MM.1S (cell line): ENCODE data around the gene ZNF835.

ENCODE experiments used
- DNase-seq: peaks from one replicate; pipeline ENCODE4 v3.0.0-alpha.2; 2015
- H2AFZ ChIP-seq: fragments of 300-600 bp; sonication (generic); 2 replicates; pipeline ENCODE4 v1.6.0; 2016; ENCODE audit warnings: antibody characterized with exemption, low read length
- H3F3A ChIP-seq: fragments of 300-600 bp; sonication (generic); 2 replicates; pipeline ENCODE4 v1.6.1; 2016; ENCODE audit warnings: mild to moderate bottlenecking, antibody characterized with exemption, low read length, moderate library complexity, mixed read lengths; ENCODE audit not compliant: insufficient read depth
- H3K27ac ChIP-seq: fragments of 300-600 bp; sonication (generic); 2 replicates; pipeline ENCODE4 v1.5.1; 2016; ENCODE audit warnings: mild to moderate bottlenecking, low read length
- H3K27me3 ChIP-seq: fragments of 300-600 bp; sonication (generic); replicated peaks from 2 replicates; pipeline ENCODE4 v1.6.0; 2016; ENCODE audit warnings: low read length; ENCODE audit not compliant: insufficient read depth
- H3K36me3 ChIP-seq: fragments of 300-600 bp; sonication (generic); replicated peaks from 2 replicates; pipeline ENCODE4 v1.6.1; 2016; ENCODE audit warnings: mild to moderate bottlenecking, low read length, mixed read lengths; ENCODE audit not compliant: insufficient read depth
- H3K4me1 ChIP-seq: fragments of 300-600 bp; sonication (generic); 2 replicates; pipeline ENCODE4 v1.6.1; 2016; ENCODE audit warnings: low read length, mixed read lengths
- H3K4me2 ChIP-seq: fragments of 300-600 bp; sonication (generic); 2 replicates; pipeline ENCODE4 v1.6.0; 2016; ENCODE audit warnings: low read depth, low read length
- H3K4me3 ChIP-seq: fragments of 300-600 bp; sonication (generic); 2 replicates; pipeline ENCODE4 v1.5.1; 2016; ENCODE audit warnings: low read length, mixed read lengths
- H3K79me2 ChIP-seq: fragments of 300-600 bp; sonication (generic); 2 replicates; pipeline ENCODE4 v1.6.1; 2016; ENCODE audit warnings: mixed run types, low read length, mixed read lengths
- H3K9ac ChIP-seq: fragments of 300-600 bp; sonication (generic); 2 replicates; pipeline ENCODE4 v1.6.1; 2016; ENCODE audit warnings: low read length, mixed read lengths
- H3K9me2 ChIP-seq: fragments of 300-600 bp; sonication (generic); replicated peaks from 2 replicates; pipeline ENCODE4 v1.6.1; 2016; ENCODE audit warnings: mild to moderate bottlenecking, low read length, mixed read lengths; ENCODE audit not compliant: insufficient read depth
- H3K9me3 ChIP-seq: fragments of 300-600 bp; sonication (generic); replicated peaks from 2 replicates; pipeline ENCODE4 v1.6.1; 2016; ENCODE audit warnings: mild to moderate bottlenecking, low read length, mixed read lengths; ENCODE audit not compliant: insufficient read depth
- H4K20me1 ChIP-seq: fragments of 300-600 bp; sonication (generic); 2 replicates; pipeline ENCODE4 v1.6.1; 2016; ENCODE audit warnings: mild to moderate bottlenecking, low read length, moderate library complexity, mixed read lengths; ENCODE audit not compliant: insufficient read depth
- CTCF ChIP-seq: fragments of 300-600 bp; sonication (generic); IDR thresholded peaks from 2 replicates; pipeline ENCODE4 v1.5.1; 2016; ENCODE audit warnings: antibody characterized with exemption, low read length, mixed read lengths
- EZH2 ChIP-seq: fragments of 300-600 bp; sonication (generic); optimal IDR thresholded peaks from 2 replicates; pipeline ENCODE3; 2017; ENCODE audit warnings: low read depth, mild to moderate bottlenecking, antibody characterized with exemption, low read length, mixed read lengths
- EZH2phosphoT487 ChIP-seq: fragments of 300-600 bp; sonication (generic); IDR thresholded peaks from 2 replicates; pipeline ENCODE4 v1.6.1; 2018; ENCODE audit warnings: antibody characterized with exemption, low read length

ZNF835 gene

DNA sequence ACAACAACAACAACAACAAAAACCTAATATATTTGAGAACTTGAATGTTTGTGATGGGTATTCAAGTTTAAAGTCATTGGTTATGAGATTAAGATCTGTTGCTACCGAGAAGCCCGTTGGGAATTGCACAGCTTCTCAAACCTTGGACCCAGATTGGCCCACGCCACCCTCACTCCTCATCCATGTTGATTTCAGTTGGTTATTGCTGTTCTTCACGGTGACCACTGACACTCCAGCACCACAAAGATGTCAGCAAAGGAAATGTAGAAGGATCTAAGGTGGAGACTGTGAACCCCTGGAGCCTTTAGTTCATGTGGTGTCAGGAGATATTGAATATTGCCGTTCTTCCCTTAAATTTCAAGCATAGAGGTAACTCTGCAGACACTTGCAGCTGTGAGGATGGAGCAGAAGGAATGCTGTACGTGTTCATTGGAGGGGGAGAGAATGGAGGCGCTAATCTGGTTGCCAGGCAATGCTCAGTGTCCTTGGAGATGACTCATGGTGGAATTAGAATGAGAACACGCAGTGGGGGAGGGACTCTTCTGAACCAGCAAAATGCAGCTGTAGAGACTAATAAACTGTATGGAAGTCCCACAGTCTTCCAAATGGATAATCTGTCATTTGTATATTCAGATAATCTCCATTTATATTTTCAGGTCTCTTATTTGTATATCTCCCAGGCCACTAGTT lies 20.8 kb upstream of the ZNF835 start:
- no peaks in the 10 kb centered on the region for H4K20me1 ChIP-seq
- H3K27me3 ChIP-seq, result no peaks in the 10 kb centered on the region
- no peak overlapping the region for H3K27ac ChIP-seq
- H3K79me2 ChIP-seq, result no peaks in the 10 kb centered on the region
- TF ChIP-seq CTCF, result no peak
- no peak for TF ChIP-seq EZH2phosphoT487
- TF ChIP-seq EZH2, result no peak
- no peaks in the 10 kb centered on the region for H3F3A ChIP-seq
- no peak for DNase-seq
- no peak overlapping the region for H3K4me3 ChIP-seq
- no peak overlapping the region for H2AFZ ChIP-seq
- no peak overlapping the region for H3K9ac ChIP-seq
- H3K4me1 ChIP-seq, result no peaks in the 10 kb centered on the region
- no peaks in the 10 kb centered on the region for H3K9me3 ChIP-seq
- H3K4me2 ChIP-seq, result no peak overlapping the region
- H3K36me3 ChIP-seq, result no peaks in the 10 kb centered on the region
- no peaks in the 10 kb centered on the region for H3K9me2 ChIP-seq

GRCh38 chr19:56690670-56691069 lies 19.1 kb upstream of the ZNF835 start:
- no peaks in the 10 kb centered on the region for H3K27me3 ChIP-seq
- H3F3A ChIP-seq, result no peaks in the 10 kb centered on the region
- H3K27ac ChIP-seq, result no peak overlapping the region
- H3K9me3 ChIP-seq, result no peaks in the 10 kb centered on the region
- no peaks in the 10 kb centered on the region for H3K4me1 ChIP-seq
- no peak overlapping the region for H3K9ac ChIP-seq
- H2AFZ ChIP-seq, result no peak overlapping the region
- H3K4me3 ChIP-seq, result no peak overlapping the region
- TF ChIP-seq EZH2 (no peak), CTCF (no peak), EZH2phosphoT487 (no peak)
- DNase-seq, result no peak
- H3K4me2 ChIP-seq, result no peak overlapping the region
- H3K36me3 ChIP-seq, result no peaks in the 10 kb centered on the region
- no peaks in the 10 kb centered on the region for H3K79me2 ChIP-seq
- no peaks in the 10 kb centered on the region for H3K9me2 ChIP-seq
- H4K20me1 ChIP-seq, result no peaks in the 10 kb centered on the region

DNA sequence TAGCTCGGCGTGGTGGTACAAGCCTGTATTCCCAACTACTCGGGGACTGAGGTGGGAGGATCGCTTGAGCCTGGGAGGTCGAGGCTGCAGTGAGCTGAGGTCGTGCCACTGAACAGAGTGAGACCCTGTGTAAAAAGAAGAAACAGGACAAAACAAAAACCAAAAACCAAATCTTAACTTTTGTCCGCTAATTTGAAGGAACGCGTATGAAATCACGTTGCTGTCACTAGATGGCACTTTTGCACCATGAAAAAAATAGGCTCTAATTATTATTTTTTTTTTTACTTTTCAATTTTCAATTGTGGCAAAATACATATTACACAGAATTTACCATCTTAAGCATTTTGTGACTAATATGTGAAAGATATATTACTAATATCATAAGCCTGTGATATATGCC lies 17.6 kb upstream of the ZNF835 start:
- no peaks in the 10 kb centered on the region for H3K79me2 ChIP-seq
- TF ChIP-seq EZH2phosphoT487 (no peak), EZH2 (no peak), CTCF (no peak)
- DNase-seq, result no peak
- no peaks in the 10 kb centered on the region for H3K4me1 ChIP-seq
- no peaks in the 10 kb centered on the region for H4K20me1 ChIP-seq
- H3F3A ChIP-seq, result no peaks in the 10 kb centered on the region
- H3K9me2 ChIP-seq, result no peaks in the 10 kb centered on the region
- H3K9ac ChIP-seq, result no peak overlapping the region
- no peaks in the 10 kb centered on the region for H3K36me3 ChIP-seq
- no peaks in the 10 kb centered on the region for H3K27me3 ChIP-seq
- H3K27ac ChIP-seq, result no peak overlapping the region
- no peak overlapping the region for H3K4me2 ChIP-seq
- no peak overlapping the region for H3K4me3 ChIP-seq
- no peak overlapping the region for H2AFZ ChIP-seq
- H3K9me3 ChIP-seq, result no peaks in the 10 kb centered on the region
